Astrocyte (in vitro differentiated cells and primary cell): Measurements from ENCODE around the gene CHRNA5. TPM values are rescaled to one million over a fixed set of nuclear protein-coding genes. Genes with fewer than 3 reads are reported as not detected.

Experiments used
- DNase-seq: peaks from one replicate; pipeline ENCODE4 v3.0.0-alpha.2; 2010; ENCODE audit warnings: low read depth
- FAIRE-seq: peaks from 2 replicates; lab custom pipeline; 2011; peaks lifted over from hg19 to GRCh38; lab: Jason Lieb, UNC
- H2AFZ ChIP-seq: 2 replicates; pipeline ENCODE4 v1.6.0; 2012; ENCODE audit warnings: low read depth, low read length, inconsistent platforms
- H3K27ac ChIP-seq: 2 replicates; pipeline ENCODE4 v1.5.1; 2011; ENCODE audit warnings: low read depth, low read length, inconsistent platforms
- H3K27me3 ChIP-seq: 2 replicates; pipeline ENCODE4 v1.6.0; 2011; ENCODE audit warnings: low read length, inconsistent platforms; ENCODE audit not compliant: insufficient read depth
- H3K36me3 ChIP-seq: 2 replicates; pipeline ENCODE4 v1.5.1; 2011; ENCODE audit warnings: low read length, inconsistent platforms; ENCODE audit not compliant: insufficient read depth
- H3K4me1 ChIP-seq: 2 replicates; pipeline ENCODE4 v1.5.1; 2011; ENCODE audit warnings: low read length, inconsistent platforms; ENCODE audit not compliant: insufficient read depth
- H3K4me2 ChIP-seq: 2 replicates; pipeline ENCODE4 v1.6.0; 2012; ENCODE audit warnings: low read length, inconsistent platforms
- H3K4me3 ChIP-seq: 2 replicates; pipeline ENCODE4 v1.5.1; 2011; ENCODE audit warnings: low read depth, mild to moderate bottlenecking, low read length, inconsistent platforms; ENCODE audit not compliant: insufficient read depth
- H3K79me2 ChIP-seq: 2 replicates; pipeline ENCODE4 v1.6.0; 2012; ENCODE audit warnings: mild to moderate bottlenecking, low read length, inconsistent platforms; ENCODE audit not compliant: insufficient read depth
- H3K9ac ChIP-seq: 2 replicates; pipeline ENCODE4 v1.6.0; 2012; ENCODE audit warnings: mild to moderate bottlenecking, low read length, inconsistent platforms
- H3K9me3 ChIP-seq: 2 replicates; pipeline ENCODE4 v1.5.1; 2012; ENCODE audit warnings: low read depth, mild to moderate bottlenecking, low read length, inconsistent platforms; ENCODE audit not compliant: insufficient read depth
- H4K20me1 ChIP-seq: 2 replicates; pipeline ENCODE4 v1.6.0; 2012; ENCODE audit warnings: low read length, inconsistent platforms; ENCODE audit not compliant: insufficient read depth
- H3K27ac Mint-ChIP-seq: one replicate; pipeline ENCODE4 v1.8.0; 2021; ENCODE audit warnings: mild to moderate bottlenecking, mixed read lengths; ENCODE audit not compliant: unreplicated experiment
- H3K27me3 Mint-ChIP-seq: one replicate; pipeline ENCODE4 v1.8.0; 2021; ENCODE audit warnings: low read depth, mixed read lengths; ENCODE audit not compliant: unreplicated experiment
- H3K36me3 Mint-ChIP-seq: one replicate; pipeline ENCODE4 v1.8.0; 2021; ENCODE audit warnings: low read depth, mixed read lengths; ENCODE audit not compliant: unreplicated experiment
- H3K4me1 Mint-ChIP-seq: one replicate; pipeline ENCODE4 v1.8.0; 2021; ENCODE audit warnings: low read depth, mixed read lengths; ENCODE audit not compliant: unreplicated experiment
- H3K4me3 Mint-ChIP-seq: one replicate; pipeline ENCODE4 v1.8.0; 2021; ENCODE audit warnings: mild to moderate bottlenecking, moderate library complexity, mixed read lengths; ENCODE audit not compliant: unreplicated experiment
- H3K9me3 Mint-ChIP-seq: one replicate; pipeline ENCODE4 v1.8.0; 2021; ENCODE audit warnings: mild to moderate bottlenecking, mixed read lengths; ENCODE audit not compliant: unreplicated experiment
- EZH2 ChIP-seq: IDR thresholded peaks from 2 replicates; pipeline ENCODE4 v1.6.1; 2012; ENCODE audit warnings: mild to moderate bottlenecking, low read length, inconsistent platforms; ENCODE audit not compliant: insufficient read depth
- total RNA-seq: library from RNA; stranded (reverse); gene quantifications from 2 replicates; pipeline ENCODE4 v1.2.1, GENCODE V29; 2021
- TF ChIP-seq, protein P1 (sequence below): IDR thresholded peaks from 2 replicates; pipeline ENCODE4 v1.5.1; 2011; ENCODE audit warnings: low read depth, mild to moderate bottlenecking, inconsistent platforms, low read length, moderate library complexity; ENCODE audit not compliant: insufficient read depth

Gene CHRNA5
- total RNA-seq, 1 donor from 2014 or later, result 2.5 TPM

DNA sequence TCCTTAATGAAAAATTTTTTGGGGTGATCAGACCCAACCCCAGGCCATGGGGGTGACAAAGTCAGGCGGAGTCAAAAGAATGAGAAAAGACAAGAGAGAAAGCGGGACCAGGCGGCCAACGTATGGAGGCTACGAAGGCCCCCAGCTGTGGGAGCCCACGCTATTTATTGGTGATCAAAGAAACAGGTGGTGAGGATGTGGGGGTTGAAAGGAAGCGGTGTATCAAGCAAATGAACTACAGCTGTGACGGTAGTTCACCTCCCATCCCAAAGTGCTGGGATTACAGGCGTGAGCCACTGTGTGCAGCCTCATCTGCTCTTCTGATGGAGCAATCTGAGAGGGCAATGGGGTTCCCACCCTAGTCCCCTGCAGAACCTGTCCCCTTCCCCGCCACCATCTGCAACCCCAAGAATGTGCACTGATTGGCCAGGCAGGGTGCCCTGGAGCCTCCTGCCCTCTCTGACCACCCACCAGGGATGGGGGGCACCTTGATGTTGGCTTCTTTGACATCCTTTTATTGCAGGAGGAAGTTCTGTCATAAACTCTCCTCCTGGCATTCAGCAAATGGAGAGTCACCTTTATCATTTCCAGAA is 56.6 kb downstream of the CHRNA5 start:
- Mint-ChIP-seq H3K27me3 (peaks cover 70% of the 10 kb centered on the region), H3K27ac (no peak overlapping the region), H3K36me3 (no peaks in the 10 kb centered on the region), H3K4me1 (peaks cover 2% of the 10 kb centered on the region), H3K4me3 (no peak overlapping the region), H3K9me3 (peaks cover 3% of the 10 kb centered on the region)
- Histone ChIP-seq H2AFZ (no peak overlapping the region), H3K79me2 (no peaks in the 10 kb centered on the region), H3K27me3 (peaks cover 48% of the 10 kb centered on the region), H3K9ac (no peak overlapping the region), H3K27ac (no peak overlapping the region), H4K20me1 (no peaks in the 10 kb centered on the region), H3K4me3 (no peak overlapping the region), H3K4me1 (no peaks in the 10 kb centered on the region), H3K4me2 (no peak overlapping the region), H3K9me3 (no peaks in the 10 kb centered on the region), H3K36me3 (no peaks in the 10 kb centered on the region)
- DNase-seq (no peak), FAIRE-seq (no peak)
- TF ChIP-seq, protein P1, sequence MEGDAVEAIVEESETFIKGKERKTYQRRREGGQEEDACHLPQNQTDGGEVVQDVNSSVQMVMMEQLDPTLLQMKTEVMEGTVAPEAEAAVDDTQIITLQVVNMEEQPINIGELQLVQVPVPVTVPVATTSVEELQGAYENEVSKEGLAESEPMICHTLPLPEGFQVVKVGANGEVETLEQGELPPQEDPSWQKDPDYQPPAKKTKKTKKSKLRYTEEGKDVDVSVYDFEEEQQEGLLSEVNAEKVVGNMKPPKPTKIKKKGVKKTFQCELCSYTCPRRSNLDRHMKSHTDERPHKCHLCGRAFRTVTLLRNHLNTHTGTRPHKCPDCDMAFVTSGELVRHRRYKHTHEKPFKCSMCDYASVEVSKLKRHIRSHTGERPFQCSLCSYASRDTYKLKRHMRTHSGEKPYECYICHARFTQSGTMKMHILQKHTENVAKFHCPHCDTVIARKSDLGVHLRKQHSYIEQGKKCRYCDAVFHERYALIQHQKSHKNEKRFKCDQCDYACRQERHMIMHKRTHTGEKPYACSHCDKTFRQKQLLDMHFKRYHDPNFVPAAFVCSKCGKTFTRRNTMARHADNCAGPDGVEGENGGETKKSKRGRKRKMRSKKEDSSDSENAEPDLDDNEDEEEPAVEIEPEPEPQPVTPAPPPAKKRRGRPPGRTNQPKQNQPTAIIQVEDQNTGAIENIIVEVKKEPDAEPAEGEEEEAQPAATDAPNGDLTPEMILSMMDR, result no peak
- peak; percentile 59 for TF ChIP-seq EZH2

DNA sequence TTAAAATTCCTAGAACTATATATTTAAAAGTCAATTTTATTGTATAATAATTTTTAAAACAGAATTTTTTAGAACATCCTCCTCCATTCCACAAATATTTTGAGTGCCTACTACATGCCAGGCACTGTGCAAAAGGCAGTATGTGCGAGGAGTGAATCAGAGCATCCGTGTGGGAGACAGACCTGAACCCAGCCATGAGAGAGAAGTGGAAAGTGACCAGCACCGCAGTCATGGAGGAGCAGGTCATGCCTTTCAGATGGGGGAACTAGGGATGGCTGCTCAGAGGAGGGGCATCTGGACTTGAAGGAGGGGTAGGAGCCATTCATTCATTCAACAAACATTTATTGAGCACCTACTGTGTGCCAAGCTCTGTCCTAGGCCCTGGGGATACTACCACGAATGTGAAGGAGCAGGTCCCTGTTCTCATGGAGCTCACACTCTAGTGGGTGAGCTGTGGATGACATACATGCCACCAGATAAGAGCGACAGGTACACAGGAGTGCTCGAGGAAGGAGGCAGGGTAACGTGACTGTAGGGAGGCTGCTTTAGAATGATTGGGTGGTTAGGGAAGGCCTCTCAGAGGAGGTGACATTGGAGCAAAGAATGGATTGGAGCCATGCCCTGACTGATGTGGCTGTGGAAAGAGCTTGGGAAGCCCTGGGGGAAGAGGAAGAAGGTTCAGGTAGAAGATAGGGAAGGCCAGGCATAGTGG is 58.6 kb downstream of the CHRNA5 start:
- H3K27me3 ChIP-seq, result peaks cover 62% of the 10 kb centered on the region
- Mint-ChIP-seq H3K36me3 (no peaks in the 10 kb centered on the region), H3K27me3 (peaks cover 77% of the 10 kb centered on the region)

More for the DNA sequence above, 58.6 kb downstream of the CHRNA5 start:
- Histone ChIP-seq H3K9me3 (no peaks in the 10 kb centered on the region), H3K4me2 (no peak overlapping the region), H3K4me3 (no peak overlapping the region), H3K9ac (no peak overlapping the region), H2AFZ (no peak overlapping the region), H3K79me2 (no peaks in the 10 kb centered on the region), H3K4me1 (no peaks in the 10 kb centered on the region), H3K36me3 (no peaks in the 10 kb centered on the region), H4K20me1 (no peaks in the 10 kb centered on the region), H3K27ac (no peak overlapping the region)
- DNase-seq, result no peak
- no peak for FAIRE-seq
- Mint-ChIP-seq H3K27ac (no peak overlapping the region), H3K4me3 (peak overlapping the region; percentile 43), H3K4me1 (no peaks in the 10 kb centered on the region), H3K9me3 (peaks cover 1% of the 10 kb centered on the region)
- TF ChIP-seq, protein P1, result no peak
- TF ChIP-seq EZH2, result no peak
